Progenitor cell of endocrine pancreas (in vitro differentiated cells): ENCODE data around the gene NACAD. TPM values are rescaled to one million over a fixed set of nuclear protein-coding genes. Genes with fewer than 3 reads are reported as not detected.

Experiments used
- DNase-seq: peaks from one replicate; pipeline ENCODE4 v3.0.0; 2021; ENCODE audit warnings: low spot score; ENCODE audit not compliant: unreplicated experiment
- H3K27ac Mint-ChIP-seq: 2 replicates; pipeline ENCODE4 v1.8.0; 2021; ENCODE audit warnings: mild to moderate bottlenecking, moderate library complexity, mixed read lengths
- H3K27me3 Mint-ChIP-seq: 2 replicates; pipeline ENCODE4 v1.8.0; 2021; ENCODE audit warnings: mixed read lengths
- H3K36me3 Mint-ChIP-seq: 2 replicates; pipeline ENCODE4 v1.8.0; 2022; ENCODE audit warnings: mixed read lengths; ENCODE audit not compliant: insufficient read depth
- H3K4me1 Mint-ChIP-seq: 2 replicates; pipeline ENCODE4 v1.8.0; 2021; ENCODE audit warnings: low read depth, mixed read lengths
- H3K4me3 Mint-ChIP-seq: 2 replicates; pipeline ENCODE4 v1.8.0; 2021; ENCODE audit warnings: low read depth, mild to moderate bottlenecking, moderate library complexity, mixed read lengths
- H3K9me3 Mint-ChIP-seq: 2 replicates; pipeline ENCODE4 v1.8.0; 2021; ENCODE audit warnings: low read depth, mixed read lengths
- total RNA-seq: library from RNA; stranded (reverse); gene quantifications from 2 replicates; pipeline ENCODE4 v1.2.1, GENCODE V29; 2021
- TF ChIP-seq, protein P1 (sequence below): fragments of 200-600 bp; sonication (generic); IDR thresholded peaks from one replicate; pipeline ENCODE4 v1.5.0; 2021; ENCODE audit warnings: antibody characterized with exemption, mild to moderate bottlenecking; ENCODE audit not compliant: unreplicated experiment

The NACAD gene
- total RNA-seq, 1 donor from 2014 or later, result 11.7 TPM

DNA sequence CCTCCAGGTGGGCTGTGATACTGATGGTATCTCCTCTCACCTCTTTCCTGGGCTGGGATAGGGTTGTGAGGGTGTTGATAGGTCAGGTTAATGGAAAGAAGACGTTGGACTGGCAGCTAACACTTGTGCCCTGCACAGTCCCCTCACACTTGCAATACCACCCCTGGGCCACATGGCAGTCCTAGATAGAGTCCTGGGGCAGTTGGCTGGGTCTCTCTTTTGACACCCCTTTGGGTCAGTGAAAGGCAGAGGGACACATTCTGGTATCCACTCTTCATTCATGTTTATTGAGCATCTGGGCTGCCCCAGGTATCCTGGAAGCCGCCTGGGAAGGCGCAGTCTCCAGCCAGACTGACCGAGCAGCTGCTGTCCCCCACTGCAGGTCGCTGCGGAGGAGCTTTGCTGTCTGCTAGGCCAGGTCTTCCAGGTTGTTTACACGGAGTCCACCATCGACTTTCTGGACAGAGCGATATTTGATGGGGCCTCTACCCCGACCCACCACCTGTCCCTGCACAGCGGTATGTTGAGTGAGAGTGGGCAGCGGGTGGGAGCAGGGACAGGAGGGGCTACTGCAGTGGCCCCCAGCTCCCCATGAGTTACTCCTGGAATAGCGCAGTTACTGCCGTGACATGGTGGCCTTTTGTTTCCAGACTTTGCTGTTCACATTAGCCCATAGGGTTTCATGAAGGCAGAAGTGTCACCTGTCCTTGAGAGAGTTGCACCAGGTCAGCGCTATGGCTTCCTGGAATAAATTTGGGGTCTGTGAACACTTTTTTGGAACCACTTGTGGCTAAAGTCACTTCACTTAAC is 19.1 kb downstream of the NACAD start:
- no peak for DNase-seq
- Mint-ChIP-seq H3K27ac (no peak overlapping the region), H3K4me1 (no peaks in the 10 kb centered on the region), H3K4me3 (no peak overlapping the region), H3K27me3 (no peaks in the 10 kb centered on the region), H3K36me3 (peaks cover 8% of the 10 kb centered on the region), H3K9me3 (no peaks in the 10 kb centered on the region)
- TF ChIP-seq, protein P1, sequence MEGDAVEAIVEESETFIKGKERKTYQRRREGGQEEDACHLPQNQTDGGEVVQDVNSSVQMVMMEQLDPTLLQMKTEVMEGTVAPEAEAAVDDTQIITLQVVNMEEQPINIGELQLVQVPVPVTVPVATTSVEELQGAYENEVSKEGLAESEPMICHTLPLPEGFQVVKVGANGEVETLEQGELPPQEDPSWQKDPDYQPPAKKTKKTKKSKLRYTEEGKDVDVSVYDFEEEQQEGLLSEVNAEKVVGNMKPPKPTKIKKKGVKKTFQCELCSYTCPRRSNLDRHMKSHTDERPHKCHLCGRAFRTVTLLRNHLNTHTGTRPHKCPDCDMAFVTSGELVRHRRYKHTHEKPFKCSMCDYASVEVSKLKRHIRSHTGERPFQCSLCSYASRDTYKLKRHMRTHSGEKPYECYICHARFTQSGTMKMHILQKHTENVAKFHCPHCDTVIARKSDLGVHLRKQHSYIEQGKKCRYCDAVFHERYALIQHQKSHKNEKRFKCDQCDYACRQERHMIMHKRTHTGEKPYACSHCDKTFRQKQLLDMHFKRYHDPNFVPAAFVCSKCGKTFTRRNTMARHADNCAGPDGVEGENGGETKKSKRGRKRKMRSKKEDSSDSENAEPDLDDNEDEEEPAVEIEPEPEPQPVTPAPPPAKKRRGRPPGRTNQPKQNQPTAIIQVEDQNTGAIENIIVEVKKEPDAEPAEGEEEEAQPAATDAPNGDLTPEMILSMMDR, result no peak

DNA sequence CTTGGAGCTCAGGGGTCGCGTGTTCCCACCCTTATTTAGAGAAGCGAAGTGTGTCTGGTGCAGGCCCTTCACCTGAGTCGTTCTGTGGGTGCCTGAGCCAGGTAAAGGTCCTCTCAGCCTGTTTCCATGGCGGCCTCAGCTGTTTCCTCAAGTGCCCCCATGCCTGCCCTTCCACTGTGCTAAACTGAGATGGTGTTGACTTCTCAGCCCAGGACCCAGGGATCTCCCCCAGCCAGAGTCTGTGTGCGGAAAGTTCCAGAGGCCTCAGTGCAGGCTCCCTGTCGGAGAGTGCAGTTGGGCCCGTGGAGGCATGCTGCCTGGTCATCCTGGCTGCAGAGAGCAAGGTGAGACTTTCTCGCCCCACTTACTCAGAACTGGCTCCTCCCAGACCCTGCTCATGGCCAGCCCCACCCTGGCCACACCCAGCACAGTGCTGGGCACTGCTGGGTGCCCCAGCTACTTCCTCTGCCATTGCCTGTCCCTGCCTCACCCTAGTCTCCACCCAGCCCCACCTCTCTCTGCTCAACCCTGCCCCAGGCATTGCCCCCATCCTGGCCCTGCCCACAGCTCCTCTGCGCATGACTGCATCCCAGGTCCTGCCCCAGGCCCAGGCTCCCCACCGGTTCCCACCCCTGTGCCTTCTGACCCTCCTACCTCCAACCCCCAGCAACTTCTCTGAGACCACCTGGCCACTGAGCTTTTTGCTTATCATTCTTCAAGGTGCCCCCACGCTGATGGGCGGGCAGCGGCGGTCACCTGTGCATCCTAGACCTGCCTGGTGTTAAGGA is 20.3 kb downstream of the NACAD start:
- H3K27ac Mint-ChIP-seq, result no peak overlapping the region
- H3K4me3 Mint-ChIP-seq, result no peak overlapping the region
- H3K36me3 Mint-ChIP-seq, result peaks cover 8% of the 10 kb centered on the region
- TF ChIP-seq, protein P1, result no peak
- no peak for DNase-seq
- H3K27me3 Mint-ChIP-seq, result no peaks in the 10 kb centered on the region
- H3K9me3 Mint-ChIP-seq, result no peaks in the 10 kb centered on the region
- no peaks in the 10 kb centered on the region for H3K4me1 Mint-ChIP-seq

DNA sequence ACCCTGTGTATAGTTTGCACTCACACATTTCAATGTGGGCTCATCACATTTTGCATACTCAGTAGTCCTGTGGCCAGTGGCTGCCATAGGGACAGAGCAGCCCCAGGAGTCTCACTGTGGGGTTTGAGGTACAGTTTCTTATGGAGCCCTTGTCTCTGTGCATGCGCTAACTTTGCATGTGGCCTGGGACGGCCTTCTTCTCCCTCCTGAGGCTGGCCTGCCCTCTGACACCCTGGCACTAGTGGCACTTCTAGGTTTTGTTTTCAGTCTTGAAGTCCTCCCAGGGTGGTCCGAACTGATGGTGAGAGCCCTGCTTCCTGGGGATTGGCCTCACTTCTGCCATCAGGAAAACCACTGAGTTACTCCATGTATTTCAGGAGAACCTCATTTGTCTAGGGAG is 21.2 kb downstream of the NACAD start:
- Mint-ChIP-seq H3K27ac (no peak overlapping the region), H3K27me3 (no peaks in the 10 kb centered on the region), H3K36me3 (peaks cover 3% of the 10 kb centered on the region), H3K4me1 (no peaks in the 10 kb centered on the region), H3K9me3 (no peaks in the 10 kb centered on the region), H3K4me3 (no peak overlapping the region)
- TF ChIP-seq, protein P1, result no peak
- DNase-seq, result no peak

DNA sequence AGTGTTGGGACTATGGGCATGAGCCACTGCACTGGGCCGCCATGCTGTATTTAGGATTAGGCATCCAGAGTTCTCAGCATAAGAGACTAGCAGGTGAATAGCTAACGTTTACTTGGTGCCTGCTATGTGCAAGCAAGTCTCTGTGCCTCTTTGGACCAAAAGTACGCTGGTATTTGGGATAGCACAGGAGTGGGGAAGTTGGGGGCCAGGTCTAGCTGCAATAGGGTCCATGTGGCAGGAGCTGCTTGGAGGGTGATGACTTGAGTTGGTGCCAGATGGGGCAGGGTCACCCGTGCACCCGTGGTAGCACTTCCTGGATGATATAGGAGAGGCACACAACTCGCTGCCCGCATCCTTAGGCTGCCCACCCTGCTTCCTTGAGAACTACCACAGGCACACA is 22.4 kb downstream of the NACAD start:
- TF ChIP-seq, protein P1, result no peak
- DNase-seq, result no peak
- H3K4me1 Mint-ChIP-seq, result no peaks in the 10 kb centered on the region
- no peak overlapping the region for H3K27ac Mint-ChIP-seq
- no peaks in the 10 kb centered on the region for H3K9me3 Mint-ChIP-seq
- H3K27me3 Mint-ChIP-seq, result no peaks in the 10 kb centered on the region
- H3K36me3 Mint-ChIP-seq, result peaks cover 3% of the 10 kb centered on the region
- H3K4me3 Mint-ChIP-seq, result no peak overlapping the region

DNA sequence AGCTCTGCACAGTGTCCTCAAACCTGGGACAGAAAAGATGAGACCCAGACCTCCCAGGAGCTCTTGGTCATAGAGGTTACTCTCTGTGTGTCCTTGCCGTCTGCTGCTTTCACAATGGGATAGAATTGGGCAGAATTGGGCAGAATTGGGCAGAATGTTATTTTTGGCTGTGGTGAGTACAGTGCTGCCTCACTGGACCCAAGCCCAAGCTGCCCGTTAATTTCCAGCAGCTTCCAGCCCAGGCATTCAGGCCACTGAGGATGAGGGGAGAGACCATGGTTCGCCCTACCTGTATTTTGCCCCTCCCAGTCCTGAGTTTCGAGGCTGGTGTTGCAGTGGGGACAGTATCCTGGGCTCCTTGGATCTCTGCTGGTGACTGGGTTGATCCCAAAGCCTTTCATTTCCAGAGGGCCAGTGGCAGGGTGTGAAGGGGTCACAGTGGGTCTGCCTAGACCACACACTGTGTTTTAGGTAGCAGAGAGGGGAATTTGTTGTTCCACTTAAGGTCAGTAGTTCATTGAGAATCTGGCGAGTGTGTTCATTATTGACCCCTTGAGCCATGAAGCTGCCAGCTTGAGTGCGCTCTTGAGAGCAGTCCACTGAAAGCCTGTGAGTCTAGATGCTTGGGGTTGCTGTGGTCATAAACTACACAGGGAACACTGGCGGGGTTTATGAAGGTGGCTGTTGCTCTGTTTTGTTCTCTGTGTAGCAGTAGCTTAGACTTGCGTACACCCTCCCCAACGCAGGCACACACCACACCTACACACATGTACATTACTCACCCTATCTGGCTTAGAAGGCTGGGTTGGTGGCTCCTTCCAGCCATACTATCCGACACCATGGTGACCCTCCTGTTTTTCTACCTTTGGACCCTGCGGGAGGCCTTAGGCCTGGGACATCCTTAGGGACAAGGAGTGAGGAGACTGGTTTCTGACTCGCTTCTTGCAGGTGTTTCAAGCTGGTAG is 23.5 kb downstream of the NACAD start:
- no peaks in the 10 kb centered on the region for H3K4me1 Mint-ChIP-seq
- DNase-seq, result no peak
- H3K4me3 Mint-ChIP-seq, result no peak overlapping the region
- no peak overlapping the region for H3K27ac Mint-ChIP-seq
- no peaks in the 10 kb centered on the region for H3K9me3 Mint-ChIP-seq
- no peaks in the 10 kb centered on the region for H3K27me3 Mint-ChIP-seq
- TF ChIP-seq, protein P1, result no peak
- H3K36me3 Mint-ChIP-seq, result peaks cover 3% of the 10 kb centered on the region
